WTC11 (cell line): Measurements from ENCODE around the gene LRRC30. TPM values are rescaled to one million over a fixed set of nuclear protein-coding genes. Genes with fewer than 3 reads are reported as not detected.

Source experiments
- ATAC-seq: fragments of 200-7000 bp; cut with Tn5 transposase; 2 replicates; pipeline ENCODE4 v1.10.0; 2021; ENCODE audit warnings: mild to moderate bottlenecking, moderate library complexity
- CTCF ChIA-PET: fragments of 300-600 bp; sonication (Branson Sonifier 250); formaldehyde crosslinking; loops from one replicate; lab custom pipeline; 2021; ENCODE audit warnings: antibody characterized with exemption; lab: Charles Lee
- POLR2A ChIA-PET: fragments of 350-600 bp; sonication (Branson Sonifier 250); formaldehyde crosslinking; loops from one replicate; lab custom pipeline; 2021; ENCODE audit warnings: antibody characterized with exemption; lab: Charles Lee
- DNase-seq: peaks from one replicate; pipeline ENCODE4 v3.0.0; 2021; ENCODE audit warnings: low spot score
- H3K27ac Mint-ChIP-seq: 2 replicates; pipeline ENCODE4 v1.8.0; 2021; ENCODE audit warnings: mixed read lengths
- H3K27me3 Mint-ChIP-seq: 2 replicates; pipeline ENCODE4 v1.8.0; 2021; ENCODE audit warnings: low read depth, mild to moderate bottlenecking, moderate library complexity, mixed read lengths
- H3K36me3 Mint-ChIP-seq: 2 replicates; pipeline ENCODE4 v1.8.0; 2021; ENCODE audit warnings: mixed read lengths
- H3K4me1 Mint-ChIP-seq: 2 replicates; pipeline ENCODE4 v1.8.0; 2022; ENCODE audit warnings: mixed read lengths
- H3K4me3 Mint-ChIP-seq: 2 replicates; pipeline ENCODE4 v1.8.0; 2021; ENCODE audit warnings: mild to moderate bottlenecking, moderate library complexity, mixed read lengths
- H3K9me3 Mint-ChIP-seq: 2 replicates; pipeline ENCODE4 v1.8.0; 2021; ENCODE audit warnings: mixed read lengths
- HMGA2 ChIP-seq: fragments of 250-450 bp; sonication (Bioruptor Pico); IDR thresholded peaks from 2 replicates; pipeline ENCODE4 v1.4.0; 2021; ENCODE audit warnings: mild to moderate bottlenecking, moderate library complexity
- NFATC4 ChIP-seq: fragments of 250-450 bp; sonication (Bioruptor Pico); IDR thresholded peaks from 2 replicates; pipeline ENCODE4 v1.9.0; 2021; ENCODE audit warnings: mild to moderate bottlenecking
- NR3C1 ChIP-seq: sonication (generic); formaldehyde crosslinking; conservative IDR thresholded peaks from 2 replicates; pipeline ENCODE4 v1.8.1; 2023; ENCODE audit warnings: low read depth, mild to moderate bottlenecking, missing genetic modification reagents
- OVOL2 ChIP-seq: fragments of 250-450 bp; sonication (Bioruptor Pico); IDR thresholded peaks from 2 replicates; pipeline ENCODE4 v1.9.0; 2021; ENCODE audit warnings: mild to moderate bottlenecking, borderline replicate concordance
- PRRX2 ChIP-seq: fragments of 250-450 bp; sonication (Bioruptor Pico); IDR thresholded peaks from 2 replicates; pipeline ENCODE4 v1.8.0; 2021; ENCODE audit warnings: mild to moderate bottlenecking
- RORB ChIP-seq: fragments of 250-450 bp; sonication (Bioruptor Pico); IDR thresholded peaks from 2 replicates; pipeline ENCODE4 v1.9.0; 2021; ENCODE audit warnings: mild to moderate bottlenecking
- SP1 ChIP-seq: sonication (generic); formaldehyde crosslinking; conservative IDR thresholded peaks from 2 replicates; pipeline ENCODE4 v1.8.1; 2022; ENCODE audit warnings: missing genetic modification reagents
- TEAD4 ChIP-seq: sonication (generic); formaldehyde crosslinking; IDR thresholded peaks from 2 replicates; pipeline ENCODE4 v1.8.0; 2022; ENCODE audit warnings: mild to moderate bottlenecking, missing genetic modification reagents
- ZNF121 ChIP-seq: sonication (generic); formaldehyde crosslinking; IDR thresholded peaks from 2 replicates; pipeline ENCODE4 v1.8.0; 2023; ENCODE audit warnings: missing genetic modification reagents
- total RNA-seq: library from RNA; stranded (reverse); gene quantifications from 3 replicates; pipeline ENCODE4 v1.2.3, GENCODE V29; 2021
- TF ChIP-seq, protein P1 (sequence below): sonication (generic); formaldehyde crosslinking; IDR thresholded peaks from 2 replicates; pipeline ENCODE4 v1.8.1; 2023; ENCODE audit warnings: mild to moderate bottlenecking, missing genetic modification reagents
- TF ChIP-seq, protein P2 (sequence below): sonication (generic); formaldehyde crosslinking; IDR thresholded peaks from 2 replicates; pipeline ENCODE4 v1.8.1; 2023; ENCODE audit warnings: mild to moderate bottlenecking, missing genetic modification reagents, borderline replicate concordance
- TF ChIP-seq, protein P3 (sequence below): fragments of 250-450 bp; sonication (Bioruptor Pico); IDR thresholded peaks from 2 replicates; pipeline ENCODE4 v2.1.2; 2022; ENCODE audit warnings: mild to moderate bottlenecking, moderate library complexity
- TF ChIP-seq, protein P4 (sequence below): sonication (generic); formaldehyde crosslinking; IDR thresholded peaks from 2 replicates; pipeline ENCODE4 v1.8.1; 2022; ENCODE audit warnings: mild to moderate bottlenecking, moderate library complexity, missing genetic modification reagents
- TF ChIP-seq, protein P5 (sequence below): sonication (generic); formaldehyde crosslinking; IDR thresholded peaks from 2 replicates; pipeline ENCODE4 v1.8.1; 2022; ENCODE audit warnings: mild to moderate bottlenecking, missing genetic modification reagents, moderate library complexity, borderline replicate concordance
- TF ChIP-seq, protein P6 (sequence below): sonication (generic); formaldehyde crosslinking; IDR thresholded peaks from 2 replicates; pipeline ENCODE4 v1.8.1; 2022; ENCODE audit warnings: low read depth, missing genetic modification reagents, borderline replicate concordance
- TF ChIP-seq, protein P7 (sequence below): sonication (generic); formaldehyde crosslinking; IDR thresholded peaks from 2 replicates; pipeline ENCODE4 v1.8.1; 2023; ENCODE audit warnings: mild to moderate bottlenecking, missing genetic modification reagents, moderate library complexity
- TF ChIP-seq, protein P8 (sequence below): sonication (generic); formaldehyde crosslinking; conservative IDR thresholded peaks from 2 replicates; pipeline ENCODE4 v1.8.1; 2022; ENCODE audit warnings: mild to moderate bottlenecking, missing genetic modification reagents

LRRC30 gene
- total RNA-seq, 1 experiment from 2014 or later = not detected

DNA sequence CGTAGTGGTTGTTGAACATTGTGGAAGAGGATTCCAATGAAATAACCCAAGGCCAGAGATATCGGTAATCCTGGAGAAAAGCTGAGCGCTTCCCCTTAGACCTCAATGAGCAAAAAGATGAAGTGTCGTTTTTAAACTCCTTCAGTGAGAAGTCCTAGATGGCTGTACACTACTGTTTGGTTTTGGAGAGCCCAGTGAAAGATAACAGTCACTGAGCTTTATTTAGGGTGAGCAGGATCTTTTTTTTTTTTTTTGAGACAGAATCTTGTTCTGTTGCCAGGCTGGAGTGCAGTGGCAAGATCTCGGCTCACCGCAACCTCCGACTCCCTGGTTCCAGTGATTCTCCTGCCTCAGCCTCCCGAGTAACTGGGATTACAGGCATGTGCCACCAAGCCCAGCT, 24.2 kb downstream of the LRRC30 start:
- Mint-ChIP-seq H3K4me3 (no peak overlapping the region), H3K27ac (no peak overlapping the region), H3K9me3 (peaks cover 8% of the 10 kb centered on the region), H3K36me3 (no peaks in the 10 kb centered on the region), H3K27me3 (no peaks in the 10 kb centered on the region), H3K4me1 (0 out of 2 replicates have a peak, but pooled peaks cover 6% of the 10 kb centered on the region)
- DNase-seq (no peak), ATAC-seq (no peak)
- CTCF ChIA-PET = no interaction called here
- no peak for TF ChIP-seq NFATC4 (CRISPR knock-in tag)
- TF ChIP-seq, protein P1, sequence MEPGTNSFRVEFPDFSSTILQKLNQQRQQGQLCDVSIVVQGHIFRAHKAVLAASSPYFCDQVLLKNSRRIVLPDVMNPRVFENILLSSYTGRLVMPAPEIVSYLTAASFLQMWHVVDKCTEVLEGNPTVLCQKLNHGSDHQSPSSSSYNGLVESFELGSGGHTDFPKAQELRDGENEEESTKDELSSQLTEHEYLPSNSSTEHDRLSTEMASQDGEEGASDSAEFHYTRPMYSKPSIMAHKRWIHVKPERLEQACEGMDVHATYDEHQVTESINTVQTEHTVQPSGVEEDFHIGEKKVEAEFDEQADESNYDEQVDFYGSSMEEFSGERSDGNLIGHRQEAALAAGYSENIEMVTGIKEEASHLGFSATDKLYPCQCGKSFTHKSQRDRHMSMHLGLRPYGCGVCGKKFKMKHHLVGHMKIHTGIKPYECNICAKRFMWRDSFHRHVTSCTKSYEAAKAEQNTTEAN (CRISPR knock-in tag) = no peak
- no peak for TF ChIP-seq TEAD4 (CRISPR knock-in tag)
- TF ChIP-seq, protein P2, sequence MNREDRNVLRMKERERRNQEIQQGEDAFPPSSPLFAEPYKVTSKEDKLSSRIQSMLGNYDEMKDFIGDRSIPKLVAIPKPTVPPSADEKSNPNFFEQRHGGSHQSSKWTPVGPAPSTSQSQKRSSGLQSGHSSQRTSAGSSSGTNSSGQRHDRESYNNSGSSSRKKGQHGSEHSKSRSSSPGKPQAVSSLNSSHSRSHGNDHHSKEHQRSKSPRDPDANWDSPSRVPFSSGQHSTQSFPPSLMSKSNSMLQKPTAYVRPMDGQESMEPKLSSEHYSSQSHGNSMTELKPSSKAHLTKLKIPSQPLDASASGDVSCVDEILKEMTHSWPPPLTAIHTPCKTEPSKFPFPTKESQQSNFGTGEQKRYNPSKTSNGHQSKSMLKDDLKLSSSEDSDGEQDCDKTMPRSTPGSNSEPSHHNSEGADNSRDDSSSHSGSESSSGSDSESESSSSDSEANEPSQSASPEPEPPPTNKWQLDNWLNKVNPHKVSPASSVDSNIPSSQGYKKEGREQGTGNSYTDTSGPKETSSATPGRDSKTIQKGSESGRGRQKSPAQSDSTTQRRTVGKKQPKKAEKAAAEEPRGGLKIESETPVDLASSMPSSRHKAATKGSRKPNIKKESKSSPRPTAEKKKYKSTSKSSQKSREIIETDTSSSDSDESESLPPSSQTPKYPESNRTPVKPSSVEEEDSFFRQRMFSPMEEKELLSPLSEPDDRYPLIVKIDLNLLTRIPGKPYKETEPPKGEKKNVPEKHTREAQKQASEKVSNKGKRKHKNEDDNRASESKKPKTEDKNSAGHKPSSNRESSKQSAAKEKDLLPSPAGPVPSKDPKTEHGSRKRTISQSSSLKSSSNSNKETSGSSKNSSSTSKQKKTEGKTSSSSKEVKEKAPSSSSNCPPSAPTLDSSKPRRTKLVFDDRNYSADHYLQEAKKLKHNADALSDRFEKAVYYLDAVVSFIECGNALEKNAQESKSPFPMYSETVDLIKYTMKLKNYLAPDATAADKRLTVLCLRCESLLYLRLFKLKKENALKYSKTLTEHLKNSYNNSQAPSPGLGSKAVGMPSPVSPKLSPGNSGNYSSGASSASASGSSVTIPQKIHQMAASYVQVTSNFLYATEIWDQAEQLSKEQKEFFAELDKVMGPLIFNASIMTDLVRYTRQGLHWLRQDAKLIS = no peak
- TF ChIP-seq, protein P3, sequence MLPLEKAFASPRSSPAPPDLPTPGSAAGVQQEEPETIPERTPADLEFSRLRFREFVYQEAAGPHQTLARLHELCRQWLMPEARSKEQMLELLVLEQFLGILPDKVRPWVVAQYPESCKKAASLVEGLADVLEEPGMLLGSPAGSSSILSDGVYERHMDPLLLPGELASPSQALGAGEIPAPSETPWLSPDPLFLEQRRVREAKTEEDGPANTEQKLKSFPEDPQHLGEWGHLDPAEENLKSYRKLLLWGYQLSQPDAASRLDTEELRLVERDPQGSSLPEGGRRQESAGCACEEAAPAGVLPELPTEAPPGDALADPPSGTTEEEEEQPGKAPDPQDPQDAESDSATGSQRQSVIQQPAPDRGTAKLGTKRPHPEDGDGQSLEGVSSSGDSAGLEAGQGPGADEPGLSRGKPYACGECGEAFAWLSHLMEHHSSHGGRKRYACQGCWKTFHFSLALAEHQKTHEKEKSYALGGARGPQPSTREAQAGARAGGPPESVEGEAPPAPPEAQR (CRISPR knock-in tag) = no peak
- no peak for TF ChIP-seq OVOL2
- TF ChIP-seq, protein P4, sequence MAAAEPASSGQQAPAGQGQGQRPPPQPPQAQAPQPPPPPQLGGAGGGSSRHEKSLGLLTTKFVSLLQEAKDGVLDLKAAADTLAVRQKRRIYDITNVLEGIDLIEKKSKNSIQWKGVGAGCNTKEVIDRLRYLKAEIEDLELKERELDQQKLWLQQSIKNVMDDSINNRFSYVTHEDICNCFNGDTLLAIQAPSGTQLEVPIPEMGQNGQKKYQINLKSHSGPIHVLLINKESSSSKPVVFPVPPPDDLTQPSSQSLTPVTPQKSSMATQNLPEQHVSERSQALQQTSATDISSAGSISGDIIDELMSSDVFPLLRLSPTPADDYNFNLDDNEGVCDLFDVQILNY (CRISPR knock-in tag) = no peak
- TF ChIP-seq, protein P5, sequence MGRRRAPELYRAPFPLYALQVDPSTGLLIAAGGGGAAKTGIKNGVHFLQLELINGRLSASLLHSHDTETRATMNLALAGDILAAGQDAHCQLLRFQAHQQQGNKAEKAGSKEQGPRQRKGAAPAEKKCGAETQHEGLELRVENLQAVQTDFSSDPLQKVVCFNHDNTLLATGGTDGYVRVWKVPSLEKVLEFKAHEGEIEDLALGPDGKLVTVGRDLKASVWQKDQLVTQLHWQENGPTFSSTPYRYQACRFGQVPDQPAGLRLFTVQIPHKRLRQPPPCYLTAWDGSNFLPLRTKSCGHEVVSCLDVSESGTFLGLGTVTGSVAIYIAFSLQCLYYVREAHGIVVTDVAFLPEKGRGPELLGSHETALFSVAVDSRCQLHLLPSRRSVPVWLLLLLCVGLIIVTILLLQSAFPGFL (CRISPR knock-in tag) = no peak
- TF ChIP-seq PRRX2 (CRISPR knock-in tag) = no peak
- TF ChIP-seq, protein P6, sequence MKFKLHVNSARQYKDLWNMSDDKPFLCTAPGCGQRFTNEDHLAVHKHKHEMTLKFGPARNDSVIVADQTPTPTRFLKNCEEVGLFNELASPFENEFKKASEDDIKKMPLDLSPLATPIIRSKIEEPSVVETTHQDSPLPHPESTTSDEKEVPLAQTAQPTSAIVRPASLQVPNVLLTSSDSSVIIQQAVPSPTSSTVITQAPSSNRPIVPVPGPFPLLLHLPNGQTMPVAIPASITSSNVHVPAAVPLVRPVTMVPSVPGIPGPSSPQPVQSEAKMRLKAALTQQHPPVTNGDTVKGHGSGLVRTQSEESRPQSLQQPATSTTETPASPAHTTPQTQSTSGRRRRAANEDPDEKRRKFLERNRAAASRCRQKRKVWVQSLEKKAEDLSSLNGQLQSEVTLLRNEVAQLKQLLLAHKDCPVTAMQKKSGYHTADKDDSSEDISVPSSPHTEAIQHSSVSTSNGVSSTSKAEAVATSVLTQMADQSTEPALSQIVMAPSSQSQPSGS = no peak
- TF ChIP-seq, protein P7, sequence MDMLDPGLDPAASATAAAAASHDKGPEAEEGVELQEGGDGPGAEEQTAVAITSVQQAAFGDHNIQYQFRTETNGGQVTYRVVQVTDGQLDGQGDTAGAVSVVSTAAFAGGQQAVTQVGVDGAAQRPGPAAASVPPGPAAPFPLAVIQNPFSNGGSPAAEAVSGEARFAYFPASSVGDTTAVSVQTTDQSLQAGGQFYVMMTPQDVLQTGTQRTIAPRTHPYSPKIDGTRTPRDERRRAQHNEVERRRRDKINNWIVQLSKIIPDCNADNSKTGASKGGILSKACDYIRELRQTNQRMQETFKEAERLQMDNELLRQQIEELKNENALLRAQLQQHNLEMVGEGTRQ (CRISPR knock-in tag) = no peak
- no peak for TF ChIP-seq HMGA2 (CRISPR knock-in tag)
- TF ChIP-seq ZNF121 (CRISPR knock-in tag) = no peak
- TF ChIP-seq, protein P8, sequence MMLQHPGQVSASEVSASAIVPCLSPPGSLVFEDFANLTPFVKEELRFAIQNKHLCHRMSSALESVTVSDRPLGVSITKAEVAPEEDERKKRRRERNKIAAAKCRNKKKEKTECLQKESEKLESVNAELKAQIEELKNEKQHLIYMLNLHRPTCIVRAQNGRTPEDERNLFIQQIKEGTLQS (CRISPR knock-in tag) = no peak
- TF ChIP-seq SP1 (CRISPR knock-in tag) = no peak
- TF ChIP-seq NR3C1 = no peak
- no peak for TF ChIP-seq RORB
- POLR2A ChIA-PET = no interaction called here
